ENCODE results near the gene PPM1G. TPM values are rescaled to one million over a fixed set of nuclear protein-coding genes. Genes with fewer than 3 reads are reported as not detected.

Gene PPM1G
- total and polyA plus RNA-seq, 2 experiments from 2014 or later = 183 to 201 TPM

DNA sequence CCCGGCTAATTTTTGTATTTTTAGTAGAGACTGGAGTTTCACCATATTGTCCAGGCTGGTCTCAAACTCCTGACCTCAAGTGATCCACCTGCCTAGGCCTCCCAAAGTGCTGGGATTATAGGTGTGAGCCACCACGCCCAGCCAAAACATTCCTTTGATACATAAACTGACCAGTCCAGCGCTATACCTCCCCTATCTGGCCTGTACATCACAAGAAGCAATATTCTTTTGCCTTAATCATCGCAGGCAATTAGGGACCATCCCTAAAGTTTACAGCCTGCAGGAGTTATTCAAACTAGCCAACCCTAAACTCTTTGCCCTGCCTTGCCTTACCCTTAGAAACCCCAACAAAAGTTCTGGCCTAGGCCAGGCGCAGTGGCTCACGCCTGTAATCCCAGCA, 6.8 kb upstream of the PPM1G start (continued):
- TF ChIP-seq, protein P1, sequence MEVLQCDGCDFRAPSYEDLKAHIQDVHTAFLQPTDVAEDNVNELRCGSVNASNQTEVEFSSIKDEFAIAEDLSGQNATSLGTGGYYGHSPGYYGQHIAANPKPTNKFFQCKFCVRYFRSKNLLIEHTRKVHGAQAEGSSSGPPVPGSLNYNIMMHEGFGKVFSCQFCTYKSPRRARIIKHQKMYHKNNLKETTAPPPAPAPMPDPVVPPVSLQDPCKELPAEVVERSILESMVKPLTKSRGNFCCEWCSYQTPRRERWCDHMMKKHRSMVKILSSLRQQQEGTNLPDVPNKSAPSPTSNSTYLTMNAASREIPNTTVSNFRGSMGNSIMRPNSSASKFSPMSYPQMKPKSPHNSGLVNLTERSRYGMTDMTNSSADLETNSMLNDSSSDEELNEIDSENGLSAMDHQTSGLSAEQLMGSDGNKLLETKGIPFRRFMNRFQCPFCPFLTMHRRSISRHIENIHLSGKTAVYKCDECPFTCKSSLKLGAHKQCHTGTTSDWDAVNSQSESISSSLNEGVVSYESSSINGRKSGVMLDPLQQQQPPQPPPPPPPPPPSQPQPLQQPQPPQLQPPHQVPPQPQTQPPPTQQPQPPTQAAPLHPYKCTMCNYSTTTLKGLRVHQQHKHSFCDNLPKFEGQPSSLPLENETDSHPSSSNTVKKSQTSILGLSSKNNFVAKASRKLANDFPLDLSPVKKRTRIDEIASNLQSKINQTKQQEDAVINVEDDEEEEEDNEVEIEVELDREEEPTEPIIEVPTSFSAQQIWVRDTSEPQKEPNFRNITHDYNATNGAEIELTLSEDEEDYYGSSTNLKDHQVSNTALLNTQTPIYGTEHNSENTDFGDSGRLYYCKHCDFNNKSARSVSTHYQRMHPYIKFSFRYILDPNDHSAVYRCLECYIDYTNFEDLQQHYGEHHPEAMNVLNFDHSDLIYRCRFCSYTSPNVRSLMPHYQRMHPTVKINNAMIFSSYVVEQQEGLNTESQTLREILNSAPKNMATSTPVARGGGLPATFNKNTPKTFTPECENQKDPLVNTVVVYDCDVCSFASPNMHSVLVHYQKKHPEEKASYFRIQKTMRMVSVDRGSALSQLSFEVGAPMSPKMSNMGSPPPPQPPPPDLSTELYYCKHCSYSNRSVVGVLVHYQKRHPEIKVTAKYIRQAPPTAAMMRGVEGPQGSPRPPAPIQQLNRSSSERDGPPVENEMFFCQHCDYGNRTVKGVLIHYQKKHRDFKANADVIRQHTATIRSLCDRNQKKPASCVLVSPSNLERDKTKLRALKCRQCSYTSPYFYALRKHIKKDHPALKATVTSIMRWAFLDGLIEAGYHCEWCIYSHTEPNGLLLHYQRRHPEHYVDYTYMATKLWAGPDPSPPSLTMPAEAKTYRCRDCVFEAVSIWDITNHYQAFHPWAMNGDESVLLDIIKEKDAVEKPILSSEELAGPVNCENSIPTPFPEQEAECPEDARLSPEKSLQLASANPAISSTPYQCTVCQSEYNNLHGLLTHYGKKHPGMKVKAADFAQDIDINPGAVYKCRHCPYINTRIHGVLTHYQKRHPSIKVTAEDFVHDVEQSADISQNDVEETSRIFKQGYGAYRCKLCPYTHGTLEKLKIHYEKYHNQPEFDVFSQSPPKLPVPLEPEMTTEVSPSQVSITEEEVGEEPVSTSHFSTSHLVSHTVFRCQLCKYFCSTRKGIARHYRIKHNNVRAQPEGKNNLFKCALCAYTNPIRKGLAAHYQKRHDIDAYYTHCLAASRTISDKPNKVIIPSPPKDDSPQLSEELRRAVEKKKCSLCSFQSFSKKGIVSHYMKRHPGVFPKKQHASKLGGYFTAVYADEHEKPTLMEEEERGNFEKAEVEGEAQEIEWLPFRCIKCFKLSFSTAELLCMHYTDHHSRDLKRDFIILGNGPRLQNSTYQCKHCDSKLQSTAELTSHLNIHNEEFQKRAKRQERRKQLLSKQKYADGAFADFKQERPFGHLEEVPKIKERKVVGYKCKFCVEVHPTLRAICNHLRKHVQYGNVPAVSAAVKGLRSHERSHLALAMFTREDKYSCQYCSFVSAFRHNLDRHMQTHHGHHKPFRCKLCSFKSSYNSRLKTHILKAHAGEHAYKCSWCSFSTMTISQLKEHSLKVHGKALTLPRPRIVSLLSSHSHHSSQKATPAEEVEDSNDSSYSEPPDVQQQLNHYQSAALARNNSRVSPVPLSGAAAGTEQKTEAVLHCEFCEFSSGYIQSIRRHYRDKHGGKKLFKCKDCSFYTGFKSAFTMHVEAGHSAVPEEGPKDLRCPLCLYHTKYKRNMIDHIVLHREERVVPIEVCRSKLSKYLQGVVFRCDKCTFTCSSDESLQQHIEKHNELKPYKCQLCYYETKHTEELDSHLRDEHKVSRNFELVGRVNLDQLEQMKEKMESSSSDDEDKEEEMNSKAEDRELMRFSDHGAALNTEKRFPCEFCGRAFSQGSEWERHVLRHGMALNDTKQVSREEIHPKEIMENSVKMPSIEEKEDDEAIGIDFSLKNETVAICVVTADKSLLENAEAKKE (CRISPR knock-in tag; IDR thresholded peaks at IDR 0.05) = no peak

DNA sequence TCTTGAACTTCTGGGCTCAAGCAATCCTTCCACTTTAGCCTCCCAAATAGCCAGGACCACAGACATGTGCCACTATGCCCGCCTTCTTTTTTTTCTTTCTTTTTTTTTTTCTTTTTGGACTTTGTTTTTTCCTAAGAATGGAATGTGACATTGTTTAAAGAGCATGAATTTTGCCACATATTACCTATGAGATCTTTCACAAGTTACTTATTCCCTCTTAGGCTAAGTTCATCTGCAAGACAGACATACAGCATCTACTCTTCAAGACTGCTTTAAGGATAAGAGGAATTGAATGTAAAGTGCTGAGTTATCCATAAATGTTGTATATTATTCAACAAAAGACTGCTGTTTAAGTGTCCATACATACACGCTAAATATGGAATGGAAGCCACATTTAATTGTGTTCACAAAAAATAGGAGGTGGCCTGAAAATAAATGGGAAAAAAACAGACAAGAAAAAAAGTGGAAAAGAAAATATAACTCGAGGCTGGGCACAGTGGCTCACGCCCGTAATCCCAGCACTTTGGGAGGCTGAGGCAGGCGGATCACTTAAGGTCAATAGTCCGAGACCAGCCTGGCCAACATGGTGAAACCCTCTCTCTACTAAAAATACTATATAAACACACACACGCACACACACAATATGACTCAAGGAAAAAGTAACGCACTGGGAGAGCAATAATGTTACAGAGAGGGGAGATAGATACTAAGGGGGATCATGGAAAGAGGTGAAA, 3.2 kb upstream of the PPM1G start:
- H3K4me3 ChIP-seq = no peak overlapping the region
- peaks cover 6% of the 10 kb centered on the region for H3K36me3 Mint-ChIP-seq (ENCODE audit: low read depth)
- peaks cover 5% of the 10 kb centered on the region; the same call in 2 of the 3 replicates for H3K4me1 Mint-ChIP-seq
- peaks cover 4% of the 10 kb centered on the region for H4K20me1 ChIP-seq (replicated peaks; ENCODE audit: insufficient read depth)
- H2AFZ ChIP-seq = peak overlapping the region; percentile 69; the same call in 1 of the 2 replicates
- peaks cover 1% of the 10 kb centered on the region; the same call in 1 of the 2 replicates for H3F3A ChIP-seq (replicated peaks; ENCODE audit: low read depth)
- H3K9me2 ChIP-seq (ENCODE audit: insufficient read depth) = peaks cover 10% of the 10 kb centered on the region; the same call in 1 of the 2 replicates
- H3K79me2 ChIP-seq (replicated peaks; ENCODE audit: insufficient read depth) = peaks cover 16% of the 10 kb centered on the region
- H3K27ac ChIP-seq (ENCODE audit: low read depth) = no peak overlapping the region
- peaks cover 5% of the 10 kb centered on the region; the same call in 1 of the 3 replicates for H3K9me3 Mint-ChIP-seq
- no peak overlapping the region for H3K4me2 ChIP-seq
- H3K27me3 ChIP-seq (ENCODE audit: insufficient read depth) = no peaks in the 10 kb centered on the region
- H3K4me3 Mint-ChIP-seq = no peak overlapping the region
- peaks cover 9% of the 10 kb centered on the region for H3K27me3 Mint-ChIP-seq (ENCODE audit: insufficient read depth, low read depth, poor library complexity)
- ATAC-seq = no peak
- H3K27ac Mint-ChIP-seq = no peak overlapping the region
- no peak for DNase-seq (ENCODE audit: low spot score)
- 0 out of 2 replicates have a peak, but pooled peaks cover 2% of the 10 kb centered on the region for H3K36me3 ChIP-seq (ENCODE audit: insufficient read depth)
- H3K4me1 ChIP-seq (ENCODE audit: insufficient read depth) = 0 out of 2 replicates have a peak, but pooled peaks cover 7% of the 10 kb centered on the region
- TF ChIP-seq, protein P1 (CRISPR knock-in tag; IDR thresholded peaks at IDR 0.05) = no peak
- TF ChIP-seq, protein P2, sequence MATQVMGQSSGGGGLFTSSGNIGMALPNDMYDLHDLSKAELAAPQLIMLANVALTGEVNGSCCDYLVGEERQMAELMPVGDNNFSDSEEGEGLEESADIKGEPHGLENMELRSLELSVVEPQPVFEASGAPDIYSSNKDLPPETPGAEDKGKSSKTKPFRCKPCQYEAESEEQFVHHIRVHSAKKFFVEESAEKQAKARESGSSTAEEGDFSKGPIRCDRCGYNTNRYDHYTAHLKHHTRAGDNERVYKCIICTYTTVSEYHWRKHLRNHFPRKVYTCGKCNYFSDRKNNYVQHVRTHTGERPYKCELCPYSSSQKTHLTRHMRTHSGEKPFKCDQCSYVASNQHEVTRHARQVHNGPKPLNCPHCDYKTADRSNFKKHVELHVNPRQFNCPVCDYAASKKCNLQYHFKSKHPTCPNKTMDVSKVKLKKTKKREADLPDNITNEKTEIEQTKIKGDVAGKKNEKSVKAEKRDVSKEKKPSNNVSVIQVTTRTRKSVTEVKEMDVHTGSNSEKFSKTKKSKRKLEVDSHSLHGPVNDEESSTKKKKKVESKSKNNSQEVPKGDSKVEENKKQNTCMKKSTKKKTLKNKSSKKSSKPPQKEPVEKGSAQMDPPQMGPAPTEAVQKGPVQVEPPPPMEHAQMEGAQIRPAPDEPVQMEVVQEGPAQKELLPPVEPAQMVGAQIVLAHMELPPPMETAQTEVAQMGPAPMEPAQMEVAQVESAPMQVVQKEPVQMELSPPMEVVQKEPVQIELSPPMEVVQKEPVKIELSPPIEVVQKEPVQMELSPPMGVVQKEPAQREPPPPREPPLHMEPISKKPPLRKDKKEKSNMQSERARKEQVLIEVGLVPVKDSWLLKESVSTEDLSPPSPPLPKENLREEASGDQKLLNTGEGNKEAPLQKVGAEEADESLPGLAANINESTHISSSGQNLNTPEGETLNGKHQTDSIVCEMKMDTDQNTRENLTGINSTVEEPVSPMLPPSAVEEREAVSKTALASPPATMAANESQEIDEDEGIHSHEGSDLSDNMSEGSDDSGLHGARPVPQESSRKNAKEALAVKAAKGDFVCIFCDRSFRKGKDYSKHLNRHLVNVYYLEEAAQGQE (IDR thresholded peaks at IDR 0.05; ENCODE audit: unreplicated experiment) = no peak

Data from GM23338 (cell line).